Dermis microvascular lymphatic vessel endothelial cell (primary cell): ENCODE measurements around the gene DSCAML1. TPM values are rescaled to one million over a fixed set of nuclear protein-coding genes. Genes with fewer than 3 reads are reported as not detected.

Source experiments
- DNase-seq, 2 donors: peaks; one replicate each; pipeline versions ENCODE4 v3.0.0 to v3.0.0-alpha.2; 2010; ENCODE audit warnings: low read depth in 2 of 2
- total RNA-seq: library from RNA; depleted of rRNA; stranded (reverse); fragments of >200 nt; gene quantifications from 2 replicates; pipeline ENCODE4 v1.2.1, GENCODE V29; 2014

The DSCAML1 gene
- total RNA-seq, 1 donor from 2014 or later = not detected

- DNase-seq = no peak
These were observed 211.4 kb downstream of the DSCAML1 start for GRCh38 chr11:117585631-117586030.

DNA sequence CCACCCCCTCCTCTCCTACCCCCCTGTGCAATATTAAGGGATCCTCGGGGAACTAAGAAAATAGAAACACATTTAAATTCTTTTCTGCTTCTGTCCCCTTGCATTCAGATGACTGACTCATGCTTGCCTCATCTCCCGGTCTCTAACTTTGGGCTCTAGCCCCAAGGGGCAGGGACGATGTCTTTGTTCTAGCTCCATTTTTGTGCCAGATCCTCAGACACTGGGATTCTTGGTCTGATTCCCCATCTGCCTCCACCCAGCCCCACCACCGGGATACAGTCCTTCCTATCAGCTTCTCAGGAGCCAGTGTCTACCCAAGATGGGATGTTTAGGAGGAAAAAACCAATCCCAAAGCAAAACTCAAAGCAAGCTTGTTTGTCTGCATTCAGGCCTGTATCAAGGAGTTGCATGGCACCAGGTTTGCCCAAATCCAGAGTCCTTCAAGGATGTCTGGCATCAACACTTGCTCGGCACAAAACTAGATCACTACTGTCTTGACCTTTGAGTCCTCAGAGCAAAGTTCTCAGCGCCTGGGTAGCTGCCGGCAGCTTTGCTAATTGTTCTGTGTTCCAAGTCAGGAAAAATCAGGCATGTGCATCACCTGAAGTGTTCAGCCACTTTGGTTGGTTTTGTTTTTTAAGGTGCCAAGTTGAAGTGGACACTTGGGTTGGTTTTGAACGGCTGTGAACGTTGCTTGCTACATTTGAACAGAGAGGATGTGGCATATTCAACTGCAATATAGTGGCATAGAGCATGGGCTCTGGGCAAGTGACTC is 212.8 kb downstream of the DSCAML1 start:
- no peak for DNase-seq

DNA sequence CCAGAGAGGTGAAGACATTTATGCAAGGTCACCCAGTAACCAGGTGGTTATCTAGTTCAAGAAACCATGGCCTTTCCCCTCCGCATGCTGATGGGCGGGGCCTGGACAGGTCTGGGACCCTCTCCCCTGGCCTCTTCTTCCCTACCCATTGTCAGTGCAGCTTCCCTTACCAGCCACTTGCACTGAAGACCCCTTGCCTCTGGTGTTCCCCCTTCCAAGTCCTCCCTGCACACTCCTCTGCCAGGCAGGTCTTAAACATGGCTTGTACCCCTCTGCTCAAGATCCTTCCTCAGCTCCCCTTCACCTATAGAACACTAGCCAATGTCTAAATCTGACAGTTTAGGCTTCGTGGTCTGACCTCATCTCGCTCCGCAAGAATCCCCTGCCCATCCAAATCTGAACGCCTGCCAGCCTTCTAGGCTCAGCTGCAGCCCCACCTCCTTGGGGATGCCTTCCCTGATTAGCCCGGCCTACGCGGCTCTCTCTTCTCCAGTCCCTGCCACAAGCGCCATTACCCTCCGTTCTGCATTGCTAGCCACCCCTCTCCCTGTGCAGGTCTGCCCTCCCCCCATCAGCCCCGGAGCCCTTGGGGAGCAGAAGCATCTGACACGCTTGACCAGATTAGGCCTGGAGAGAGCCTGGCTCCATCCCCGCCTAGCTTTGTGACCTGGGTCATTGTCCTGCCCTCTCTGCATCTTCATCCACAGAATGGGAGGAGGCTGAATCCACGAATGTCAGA is 213.8 kb downstream of the DSCAML1 start:
- DNase-seq = no peak

GRCh38 chr11:117582433-117582832 is 214.6 kb downstream of the DSCAML1 start:
- DNase-seq = no peak

DNA sequence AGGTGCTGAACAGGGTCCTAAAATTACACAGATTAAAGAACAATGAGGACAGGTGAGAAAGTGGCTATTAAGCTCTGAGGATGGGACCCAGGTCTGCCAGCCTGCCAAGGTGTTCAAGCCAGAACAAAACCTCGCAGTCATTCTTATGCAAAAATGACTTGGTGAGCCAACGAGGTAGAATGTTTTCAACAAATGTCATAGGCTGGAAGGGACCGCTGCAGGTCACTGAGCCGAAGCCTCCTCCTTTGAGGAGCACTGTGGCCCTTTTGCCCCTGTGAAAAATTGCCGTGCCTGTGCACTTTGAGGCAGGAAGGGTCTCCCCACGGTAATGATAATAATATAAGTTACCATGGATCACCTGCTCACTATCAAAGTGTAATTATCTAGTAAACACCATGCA is 216.2 kb downstream of the DSCAML1 start:
- DNase-seq = no peak

GRCh38 chr11:117579161-117579560 is 217.9 kb downstream of the DSCAML1 start:
- no peak for DNase-seq

- DNase-seq = no peak
These were observed 221.2 kb downstream of the DSCAML1 start for GRCh38 chr11:117575856-117576255.

- DNase-seq = no peak
These were observed 222.5 kb downstream of the DSCAML1 start for GRCh38 chr11:117574551-117574950.

GRCh38 chr11:117573326-117573725 is 223.7 kb downstream of the DSCAML1 start:
- DNase-seq = no peak

DNA sequence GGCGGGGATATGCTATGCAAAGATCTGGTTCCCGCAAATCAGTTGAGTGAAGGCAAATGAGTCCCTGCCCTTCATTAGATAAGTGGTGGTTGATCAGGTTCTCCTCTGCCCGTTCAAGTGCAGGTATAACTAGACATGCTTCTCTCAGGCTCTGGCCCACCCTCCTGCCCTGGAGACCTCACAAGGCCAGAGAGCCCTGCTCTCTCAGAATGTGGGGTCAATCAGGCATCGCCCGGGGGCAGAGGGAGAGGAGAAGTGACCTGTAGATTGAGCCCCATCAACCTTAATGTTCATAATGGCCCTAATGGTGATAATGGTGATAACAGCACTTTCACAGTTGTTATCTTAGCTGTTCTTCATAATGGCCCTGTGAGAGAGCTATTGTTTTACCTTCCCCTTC is 224.3 kb downstream of the DSCAML1 start:
- DNase-seq = no peak

- no peak for DNase-seq
These were observed 224.9 kb downstream of the DSCAML1 start for GRCh38 chr11:117572129-117572528.

GRCh38 chr11:117570701-117571100 is 226.3 kb downstream of the DSCAML1 start:
- no peak for DNase-seq

GRCh38 chr11:117569911-117570310 is 227.1 kb downstream of the DSCAML1 start:
- DNase-seq = no peak

GRCh38 chr11:117565709-117566108 is 231.3 kb downstream of the DSCAML1 start:
- DNase-seq = no peak

GRCh38 chr11:117564321-117564720 is 232.7 kb downstream of the DSCAML1 start:
- DNase-seq = no peak

- DNase-seq = no peak
These were observed 233.5 kb downstream of the DSCAML1 start for GRCh38 chr11:117563556-117563955.

GRCh38 chr11:117562136-117562535 is 234.9 kb downstream of the DSCAML1 start:
- no peak for DNase-seq

DNA sequence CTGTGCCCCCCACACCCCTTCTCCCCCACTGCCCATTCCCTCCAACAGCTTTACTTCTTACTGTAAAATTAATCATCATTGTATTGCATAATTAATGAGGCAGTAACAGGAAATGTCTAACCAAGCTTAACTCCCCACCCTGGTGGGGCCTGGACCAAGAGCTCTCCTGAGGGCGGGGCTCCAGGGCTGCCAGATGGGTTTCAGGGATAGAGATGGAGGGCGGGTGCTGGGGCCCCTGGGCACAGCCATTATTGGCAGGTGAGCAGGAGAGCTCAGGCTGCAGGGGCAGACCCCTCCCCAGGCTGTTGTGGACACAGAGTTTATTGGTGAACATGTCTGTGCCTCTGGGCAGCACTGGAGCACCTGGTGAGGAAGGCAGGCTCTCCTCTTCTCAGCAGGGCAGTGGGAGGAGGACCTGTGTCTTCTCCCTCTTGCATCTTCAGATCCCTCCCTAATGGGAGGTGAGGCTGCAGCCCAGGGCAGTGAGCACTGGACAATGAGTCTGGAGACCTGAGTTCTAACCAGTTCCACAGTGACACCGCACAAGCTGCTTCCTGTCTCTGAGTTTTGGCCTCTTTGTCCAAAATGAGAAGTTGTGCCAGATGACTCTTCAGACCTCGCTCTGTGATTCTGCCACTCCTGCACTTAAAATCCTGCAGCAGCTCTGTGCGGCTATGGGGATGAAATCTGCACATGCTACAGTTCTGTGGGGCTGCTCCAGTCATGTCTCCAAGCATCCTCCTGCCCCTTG is 236.1 kb downstream of the DSCAML1 start:
- no peak for DNase-seq

- DNase-seq = no peak
These were observed 237.3 kb downstream of the DSCAML1 start for GRCh38 chr11:117559698-117560097.

DNA sequence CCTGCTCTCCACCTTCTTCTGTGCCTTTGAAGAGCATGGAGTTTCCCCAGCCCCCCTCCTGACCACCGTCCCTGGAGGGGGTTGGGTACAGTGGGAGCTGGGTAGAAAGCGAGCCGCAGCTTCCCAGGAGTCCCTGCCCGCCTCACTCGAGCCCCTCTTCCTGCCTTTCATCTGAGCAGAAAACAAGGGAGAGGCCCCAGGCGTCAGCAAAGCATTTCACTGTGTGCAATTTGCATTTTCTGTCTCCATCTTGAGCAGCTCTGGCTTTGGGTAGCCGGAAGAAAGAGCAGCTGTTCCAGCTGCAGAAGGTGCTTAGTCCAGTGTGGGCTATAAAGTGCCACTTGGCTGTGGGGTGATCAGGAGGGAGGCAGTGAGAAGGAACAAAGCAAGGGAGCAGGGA is 239.7 kb downstream of the DSCAML1 start:
- no peak for DNase-seq

DNA sequence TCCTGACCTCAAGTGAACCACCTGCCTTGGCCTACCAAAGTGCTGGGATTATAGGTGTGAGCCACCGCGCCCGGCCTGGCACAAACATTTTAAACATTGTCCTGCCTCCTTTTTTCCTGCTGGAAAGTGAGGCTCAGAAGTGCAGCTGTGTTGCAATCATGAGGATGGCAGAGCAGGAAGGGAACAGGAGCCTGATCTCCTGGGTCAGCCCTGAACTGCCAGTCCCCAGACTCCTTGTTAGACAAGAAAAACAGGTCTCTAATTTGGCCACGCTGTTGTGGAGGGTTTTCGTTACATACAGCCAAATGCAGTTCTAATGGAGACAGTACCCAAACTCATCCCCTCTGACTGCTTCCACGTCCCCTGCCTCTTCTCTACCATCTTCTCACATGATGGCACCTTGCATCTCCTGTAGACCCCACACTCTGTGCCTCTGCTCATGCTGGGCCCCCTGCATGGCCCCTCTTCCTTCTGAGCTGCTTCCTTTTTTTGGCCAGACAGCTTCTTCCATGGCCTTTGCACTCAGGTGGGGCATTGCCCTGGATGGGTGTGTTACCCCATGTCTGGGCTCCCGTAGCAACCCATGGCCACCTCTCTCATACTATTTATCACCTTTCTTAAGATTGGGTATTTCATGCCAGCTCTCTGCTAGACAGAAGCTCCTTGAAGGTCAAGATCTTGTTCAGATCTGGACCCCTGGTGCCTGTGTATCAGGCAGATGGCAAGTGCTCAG is 242.2 kb downstream of the DSCAML1 start:
- no peak for DNase-seq

- DNase-seq = no peak
These were observed 244.4 kb downstream of the DSCAML1 start for GRCh38 chr11:117552626-117553025.
